Occipital lobe (tissue), 2 donors: ENCODE data around the gene SUPT7L. TPM values are rescaled to one million over a fixed set of nuclear protein-coding genes. Genes with fewer than 3 reads are reported as not detected.
"Not testable (repeated sequence)": the region's sequence is repeated elsewhere in the genome, so short reads cannot be mapped to it uniquely, and the experiment has no call there.

ENCODE experiments used
- DNase-seq: peaks from one replicate; lab custom pipeline; 2025; lab: John Stamatoyannopoulos, UW
- total RNA-seq: library from RNA; depleted of rRNA; stranded (reverse); fragments of >200 nt; gene quantifications from one replicate; pipeline ENCODE4 v1.2.3, GENCODE V29; 2014

SUPT7L gene
- total RNA-seq, 1 donor from 2014 or later, result 26.0 TPM

DNA sequence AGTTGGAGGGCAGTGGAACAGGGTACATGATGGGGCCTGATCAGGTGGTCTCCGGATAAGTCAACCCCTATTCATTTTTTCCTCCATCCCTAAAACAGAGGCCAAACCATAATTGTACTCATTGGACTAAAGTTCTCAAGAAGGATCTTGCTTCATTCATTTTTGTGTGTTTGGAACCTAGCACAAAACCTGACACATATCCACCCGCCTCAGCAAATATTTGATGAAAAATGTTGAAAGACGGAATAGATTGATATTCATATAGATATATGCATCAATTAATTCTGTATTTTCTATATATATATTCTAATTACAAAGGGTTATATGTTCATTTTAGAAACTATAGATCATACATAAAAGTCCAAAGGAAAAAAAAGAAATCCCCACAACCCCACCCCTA is 22.2 kb upstream of the SUPT7L start:
- no peak for DNase-seq

DNA sequence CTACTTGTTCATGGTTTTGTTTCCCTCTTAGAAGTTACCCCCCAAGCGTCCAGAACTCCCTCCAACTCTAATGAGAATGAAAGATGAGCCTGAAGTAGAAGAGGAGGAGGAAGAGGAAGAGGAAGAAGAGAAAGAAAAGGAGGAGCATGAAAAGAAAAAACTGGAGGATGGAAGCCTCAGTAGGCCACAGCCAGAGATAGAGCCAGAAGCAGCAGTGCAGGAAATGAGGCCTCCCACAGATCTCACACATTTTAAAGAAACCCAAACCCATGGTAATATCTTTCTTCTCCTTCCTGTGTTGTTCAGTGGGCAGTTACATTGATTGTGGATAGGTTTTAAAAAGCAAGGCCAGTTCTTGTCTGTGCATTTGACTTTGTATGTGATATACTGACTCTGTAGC is 21.6 kb upstream of the SUPT7L start:
- not testable (repeated sequence) for DNase-seq

DNA sequence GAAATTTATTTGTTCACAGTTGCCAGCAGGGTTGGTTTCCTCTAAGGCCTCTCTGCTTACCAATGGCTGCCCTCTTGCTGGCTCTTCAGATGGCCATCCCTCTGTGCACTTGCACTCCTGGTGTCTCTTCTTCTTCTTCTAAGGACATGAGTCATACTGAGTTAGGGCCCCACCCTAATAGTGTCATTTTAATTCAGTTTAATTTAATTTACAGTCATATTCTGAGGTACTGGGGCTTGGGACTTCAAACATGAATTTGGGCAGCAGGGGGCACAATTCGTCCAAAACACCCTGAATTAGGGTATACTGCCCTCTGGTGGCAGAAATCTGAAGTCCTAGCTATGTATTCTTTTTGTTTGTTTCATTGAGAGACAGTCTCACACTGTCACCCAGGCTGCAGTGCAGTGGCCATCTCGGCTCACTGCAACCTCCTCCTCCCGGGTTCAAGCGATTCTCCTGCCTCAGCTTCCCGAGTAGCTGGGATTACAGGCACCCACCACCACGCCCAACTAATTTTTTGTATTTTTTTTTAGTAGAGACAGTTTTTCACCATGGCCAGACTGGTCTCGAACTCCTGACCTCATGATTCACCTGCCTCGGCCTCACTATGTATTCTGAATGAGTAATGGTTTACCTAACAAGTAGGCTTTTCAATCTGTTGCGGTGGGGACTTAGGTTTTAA is 20.1 kb upstream of the SUPT7L start:
- peak; percentile 18 for DNase-seq

DNA sequence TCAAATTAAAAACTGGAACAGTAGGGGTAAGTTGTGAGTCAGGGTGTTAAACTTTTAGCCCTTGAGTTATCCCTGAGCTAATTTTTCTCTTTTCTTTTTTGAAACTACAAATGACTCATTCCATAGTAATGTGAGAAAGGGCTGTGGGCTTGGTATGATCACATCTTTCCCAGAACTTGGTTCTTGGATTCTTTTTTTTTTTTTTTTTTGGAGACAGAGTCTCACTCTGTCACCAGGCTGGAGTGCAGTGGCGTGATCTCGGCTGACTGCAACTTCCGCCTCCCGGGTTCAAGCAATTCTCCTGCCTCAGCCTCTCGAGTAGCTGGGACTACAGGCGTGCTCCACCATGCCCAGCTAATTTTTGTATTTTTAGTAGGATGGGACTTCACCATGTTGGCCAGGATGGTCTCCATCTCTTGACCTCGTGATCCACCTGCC is 18.9 kb upstream of the SUPT7L start:
- DNase-seq, result not testable (repeated sequence)

DNA sequence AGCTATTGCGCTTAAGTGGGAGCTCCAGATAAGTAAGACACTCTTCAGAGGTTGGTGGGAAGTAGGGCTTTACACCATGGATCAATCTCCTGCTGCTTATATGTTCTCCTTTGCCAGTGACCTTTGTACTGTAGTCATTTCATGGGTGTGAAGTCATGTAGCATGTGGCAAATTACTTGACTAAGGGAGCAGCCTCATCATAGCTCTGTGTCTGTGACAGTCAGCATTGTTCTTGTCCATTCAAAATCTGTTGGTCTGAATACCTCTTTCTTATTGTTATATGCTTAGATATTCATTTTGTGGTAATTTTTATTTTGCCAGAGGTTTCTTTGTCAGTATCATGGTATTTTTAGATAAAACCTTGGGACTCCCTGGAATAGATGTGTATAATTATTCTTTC is 18.4 kb upstream of the SUPT7L start:
- no peak for DNase-seq

DNA sequence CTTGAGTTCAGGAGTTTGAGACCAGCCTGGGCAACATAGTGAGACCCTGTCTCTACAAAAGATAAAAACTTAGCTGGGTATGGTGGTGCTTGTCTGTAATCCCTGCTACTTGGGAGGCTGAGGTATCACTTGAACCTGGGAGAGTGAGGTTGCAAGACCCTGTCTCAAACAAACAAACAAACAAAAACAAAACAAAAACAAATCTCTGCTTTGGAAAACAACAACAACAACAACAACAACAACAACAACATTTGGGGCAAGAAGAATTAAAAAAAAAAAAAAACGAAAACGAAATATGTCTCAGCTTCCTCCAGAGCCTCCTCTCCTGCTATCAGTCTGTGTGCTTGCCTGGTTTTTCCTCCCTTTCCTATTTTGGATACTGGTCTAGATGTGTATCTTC is 17.2 kb upstream of the SUPT7L start:
- DNase-seq, result no peak

DNA sequence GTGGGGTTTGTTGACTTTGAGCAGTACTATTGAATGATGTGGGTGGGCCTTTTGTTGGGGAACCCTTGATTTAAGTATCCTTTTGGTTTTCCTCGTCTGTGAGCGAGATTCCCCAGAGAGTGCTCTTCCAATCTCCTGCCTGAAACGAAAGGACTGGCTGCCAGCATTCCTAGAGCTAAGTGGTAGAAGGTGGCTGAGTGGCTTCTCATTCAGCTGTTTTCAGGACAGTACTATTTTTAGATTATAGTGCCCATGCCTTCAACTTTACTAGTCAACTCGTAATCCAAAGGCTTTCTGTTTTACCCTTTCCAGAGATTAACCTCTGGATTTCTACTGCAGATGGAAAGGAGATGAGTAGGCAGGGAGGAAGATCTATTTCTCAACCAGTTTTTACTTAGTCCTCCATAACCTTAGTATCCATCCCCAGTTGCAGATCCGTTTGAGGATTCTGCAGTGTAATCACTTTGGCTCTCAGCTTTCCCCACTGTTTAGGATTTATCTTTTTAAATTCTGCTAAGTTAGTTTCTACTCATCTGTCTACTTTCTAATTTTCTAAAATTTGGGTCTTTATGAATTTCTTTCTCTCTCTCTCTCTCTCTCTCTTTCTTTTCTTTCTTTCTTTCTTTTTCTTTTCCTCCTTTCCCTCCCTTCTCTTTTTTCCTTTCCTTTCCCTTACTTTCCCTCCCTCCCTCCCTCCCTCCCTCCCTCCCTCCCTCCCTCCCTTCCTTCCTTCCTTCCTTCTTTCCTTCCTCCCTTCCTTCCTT is 9.5 kb upstream of the SUPT7L start:
- no peak for DNase-seq

DNA sequence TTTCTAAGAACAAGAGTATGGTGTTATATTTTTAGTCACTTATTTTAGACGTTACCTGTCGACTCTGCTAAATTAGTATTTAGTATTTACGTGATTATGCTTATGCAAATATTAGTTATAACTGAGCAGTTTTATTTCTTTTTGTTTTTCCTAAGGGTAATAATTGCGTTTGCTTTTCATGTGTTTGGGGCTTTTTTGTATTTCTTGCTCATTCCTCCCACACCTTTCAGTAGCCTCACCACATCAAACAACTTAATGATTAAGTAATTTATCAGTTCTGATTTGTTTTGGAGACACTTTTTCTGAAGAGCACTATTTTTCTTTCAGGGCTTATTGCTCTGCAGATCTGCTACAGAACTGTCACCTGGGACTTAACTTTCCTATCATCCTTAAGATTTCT is 7.8 kb upstream of the SUPT7L start:
- no peak for DNase-seq

DNA sequence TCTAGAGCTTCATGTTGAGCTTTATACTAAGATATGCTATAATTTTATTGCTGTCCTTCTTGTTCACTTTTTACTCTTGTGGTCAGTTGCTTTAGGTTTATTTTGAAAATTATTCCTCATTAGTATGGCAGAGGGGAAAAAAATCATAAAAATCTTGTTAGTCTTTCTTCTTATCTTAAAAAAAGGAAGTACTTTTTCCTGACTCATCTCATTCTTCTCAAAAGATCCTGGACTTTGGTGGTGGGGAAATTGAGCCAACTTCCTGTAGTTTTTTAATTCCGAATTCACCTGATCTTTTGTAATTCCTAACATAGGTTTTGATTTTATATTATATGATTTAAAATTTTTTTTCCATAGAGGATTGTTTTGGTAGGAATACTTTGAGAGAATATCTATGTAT is 4.0 kb upstream of the SUPT7L start:
- DNase-seq, result no peak

DNA sequence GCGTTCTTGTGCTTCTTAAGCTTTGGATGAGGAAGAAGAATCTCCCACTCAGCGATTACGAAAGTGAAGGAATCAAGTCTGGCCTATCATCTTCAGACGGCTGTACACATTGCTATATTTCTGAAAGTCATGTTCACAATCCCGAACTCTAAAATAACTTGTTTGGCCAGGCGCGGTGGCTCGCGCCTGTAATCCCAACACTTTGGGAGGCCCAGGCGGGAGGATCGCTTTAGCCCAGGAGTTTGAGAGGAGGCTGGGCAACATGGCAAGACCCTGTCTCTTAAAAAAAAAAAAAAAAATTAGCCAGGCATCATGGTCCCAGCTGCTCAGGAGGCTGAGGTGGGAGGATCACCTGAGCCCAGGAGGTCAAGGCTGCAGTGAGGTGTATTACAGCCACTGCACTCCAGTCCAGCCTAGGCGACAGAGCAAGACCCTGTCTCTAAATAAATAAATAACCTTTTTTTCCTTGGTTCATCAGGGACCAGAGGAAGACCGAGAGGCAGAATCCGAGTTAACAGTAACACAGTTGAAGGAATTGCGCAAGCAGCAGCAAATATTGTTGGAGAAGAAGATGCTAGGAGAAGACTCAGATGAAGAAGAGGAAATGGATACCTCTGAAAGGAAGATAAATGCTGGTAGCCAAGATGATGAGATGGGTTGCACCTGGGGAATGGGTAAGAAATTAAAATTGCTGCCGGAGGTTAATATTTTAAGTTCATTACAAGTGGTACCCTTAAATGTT is 1.4 kb upstream of the SUPT7L start:
- DNase-seq, result no peak

DNA sequence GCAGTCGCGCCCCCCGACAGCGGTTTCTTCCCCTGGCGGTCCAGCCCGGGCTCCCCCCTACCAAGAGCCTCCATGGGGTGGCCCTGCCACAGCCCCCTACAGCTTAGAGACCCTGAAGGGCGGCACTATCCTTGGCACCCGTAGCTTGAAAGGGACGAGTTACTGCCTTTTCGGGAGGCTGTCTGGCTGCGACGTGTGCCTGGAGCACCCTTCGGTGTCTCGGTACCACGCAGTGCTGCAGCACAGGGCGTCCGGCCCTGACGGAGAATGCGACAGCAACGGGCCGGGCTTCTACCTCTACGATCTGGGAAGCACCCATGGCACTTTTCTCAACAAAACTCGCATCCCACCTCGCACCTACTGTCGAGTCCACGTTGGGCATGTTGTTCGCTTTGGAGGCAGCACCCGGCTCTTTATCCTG is 750 bp upstream of the SUPT7L start:
- no peak for DNase-seq

DNA sequence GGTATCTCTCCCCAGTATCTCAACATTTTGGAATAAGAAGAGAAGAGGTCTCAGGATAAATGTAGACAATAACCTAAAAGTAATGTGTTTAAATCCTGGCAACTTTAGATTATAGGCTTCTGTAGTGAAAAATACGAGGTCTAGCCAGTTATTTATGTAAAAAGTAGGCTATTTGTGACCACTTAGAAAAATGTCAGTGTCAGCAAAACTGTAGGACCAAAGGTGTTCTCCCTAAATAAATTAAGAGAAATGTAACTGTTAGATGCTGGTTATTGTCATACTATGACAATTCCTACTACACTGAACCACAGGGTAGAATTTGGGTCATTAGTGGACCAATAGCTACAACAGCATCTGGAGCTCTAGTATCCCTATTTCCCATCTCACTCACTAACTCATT is 2.0 kb downstream of the SUPT7L start:
- no peak for DNase-seq

DNA sequence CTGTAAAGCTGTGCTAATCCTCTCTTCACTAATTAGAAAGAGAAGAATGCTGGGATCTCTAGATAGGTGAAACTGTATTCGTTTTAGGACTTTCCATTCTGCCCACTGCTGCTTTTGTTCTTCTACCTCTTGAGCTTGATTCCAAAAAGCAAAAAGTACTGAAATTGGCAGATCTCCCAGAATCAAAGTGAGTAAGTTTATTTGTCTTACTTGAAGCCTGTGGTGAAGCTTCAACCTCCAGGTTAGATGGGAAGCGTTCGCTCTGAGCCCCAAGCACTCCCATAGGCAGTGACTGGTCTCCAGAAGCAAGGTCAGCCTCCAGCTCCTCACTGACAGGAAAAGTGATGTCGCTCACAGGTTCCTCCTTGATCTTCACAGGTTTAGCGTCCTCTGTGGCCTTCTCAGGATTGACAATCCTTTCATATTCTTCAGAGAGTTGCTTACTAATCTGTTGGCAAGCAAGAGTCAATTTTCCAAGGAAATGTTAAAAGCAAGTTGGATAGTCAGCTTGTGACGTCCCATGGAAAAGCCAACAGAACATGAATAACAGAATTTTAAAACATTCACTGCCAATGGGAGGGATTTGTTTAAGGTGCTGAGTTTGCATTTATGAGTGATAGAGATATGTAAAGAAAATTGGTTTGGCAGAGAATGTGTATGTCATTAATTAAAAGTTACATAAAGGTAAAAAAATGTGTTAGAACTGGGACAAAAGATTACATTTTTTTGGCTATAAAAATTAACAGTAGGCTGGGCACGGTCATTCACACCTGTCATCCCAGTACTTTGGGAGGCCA is 8.1 kb downstream of the SUPT7L start:
- no peak for DNase-seq

DNA sequence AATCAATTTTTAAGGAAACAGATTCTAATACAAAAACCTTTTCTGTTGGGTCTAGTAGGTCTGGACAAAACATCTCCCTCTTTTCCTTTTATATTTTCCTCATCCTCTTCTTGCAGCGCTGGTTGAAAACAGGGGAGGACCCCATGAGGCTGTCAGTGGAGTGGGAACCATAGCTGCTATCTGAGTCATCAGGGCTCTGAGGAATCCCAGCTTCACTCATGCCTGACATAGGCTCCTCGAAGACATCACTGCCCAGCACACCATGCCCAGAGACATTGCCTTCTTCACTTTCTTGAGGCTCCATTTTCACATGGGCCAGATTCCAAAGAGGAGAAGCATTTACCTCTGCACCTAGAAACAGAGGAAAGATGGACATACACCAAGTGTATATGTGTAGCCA is 10.0 kb downstream of the SUPT7L start:
- DNase-seq, result no peak

DNA sequence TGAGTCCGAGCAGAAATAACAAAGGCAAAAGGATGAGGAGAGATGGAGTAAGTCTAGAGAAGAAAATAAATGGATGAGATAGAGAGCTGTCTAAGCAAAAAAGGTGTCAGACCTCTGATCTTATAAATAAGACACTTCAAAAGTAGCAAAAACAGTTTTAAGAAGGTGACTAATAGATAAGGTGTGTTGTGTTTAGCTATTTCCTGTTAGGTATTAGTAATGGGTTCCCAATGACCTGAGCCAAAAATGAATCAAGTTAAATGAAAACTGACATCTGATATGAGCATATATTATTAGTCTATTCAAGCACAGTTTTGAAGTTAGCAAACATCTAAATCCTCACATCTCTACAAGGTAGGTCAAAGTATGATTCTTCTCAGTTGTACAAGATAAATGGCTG is 10.6 kb downstream of the SUPT7L start:
- DNase-seq, result no peak

DNA sequence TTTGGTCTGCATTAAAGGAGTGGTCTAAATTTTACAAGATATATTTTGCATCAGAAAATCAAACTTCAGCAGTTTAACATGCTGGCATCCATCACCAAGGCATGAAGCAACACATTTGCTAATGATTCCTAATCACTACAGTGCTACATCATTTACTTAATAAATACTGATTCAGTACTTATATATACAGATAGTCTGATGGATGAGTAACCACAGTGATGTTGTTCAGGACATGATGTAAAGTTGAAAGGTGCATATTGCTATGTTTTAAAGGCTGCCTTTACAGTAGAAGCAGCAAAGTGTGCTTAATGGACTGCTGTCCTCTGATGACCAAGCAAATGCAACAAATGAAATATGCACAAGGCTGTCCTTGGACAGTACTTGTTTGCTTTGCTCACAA is 11.1 kb downstream of the SUPT7L start:
- DNase-seq, result no peak

DNA sequence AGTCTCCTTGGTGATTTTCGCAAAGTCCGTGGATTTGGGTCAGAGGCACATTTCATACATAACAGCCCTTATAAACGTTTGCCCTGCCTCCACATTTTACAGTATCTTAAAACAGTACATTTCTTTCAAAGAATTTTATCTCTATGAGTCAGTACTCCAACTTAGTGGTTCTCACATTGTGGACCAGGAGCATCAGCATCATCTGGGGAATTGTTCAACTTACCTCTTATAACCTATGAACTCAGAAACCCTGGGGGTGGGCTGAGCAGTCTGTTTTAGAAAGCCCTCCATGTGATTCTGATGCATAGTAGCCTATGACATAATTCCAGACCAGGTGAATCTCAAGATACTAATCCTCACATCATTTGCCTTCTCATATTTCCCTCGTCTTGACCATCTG is 12.4 kb downstream of the SUPT7L start:
- DNase-seq, result no peak

DNA sequence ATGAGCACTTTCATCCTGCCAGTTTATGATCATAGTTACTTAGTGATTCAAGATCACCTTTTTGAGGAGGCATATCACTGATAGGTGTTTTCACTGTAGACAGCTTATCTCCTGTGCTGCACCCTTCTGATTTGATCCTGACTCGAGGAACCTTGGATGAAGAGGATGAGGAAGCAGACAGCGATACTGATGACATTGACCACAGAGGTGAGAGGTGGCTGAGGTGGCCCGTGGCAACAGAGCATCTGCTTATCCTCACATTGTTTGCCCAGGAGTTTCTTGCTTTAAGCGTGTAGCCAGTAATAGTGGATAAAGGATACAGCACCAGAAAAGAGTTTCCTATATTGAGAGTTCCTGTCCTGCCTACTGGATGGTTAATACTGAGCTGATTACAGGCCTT is 15.7 kb downstream of the SUPT7L start:
- DNase-seq, result no peak

DNA sequence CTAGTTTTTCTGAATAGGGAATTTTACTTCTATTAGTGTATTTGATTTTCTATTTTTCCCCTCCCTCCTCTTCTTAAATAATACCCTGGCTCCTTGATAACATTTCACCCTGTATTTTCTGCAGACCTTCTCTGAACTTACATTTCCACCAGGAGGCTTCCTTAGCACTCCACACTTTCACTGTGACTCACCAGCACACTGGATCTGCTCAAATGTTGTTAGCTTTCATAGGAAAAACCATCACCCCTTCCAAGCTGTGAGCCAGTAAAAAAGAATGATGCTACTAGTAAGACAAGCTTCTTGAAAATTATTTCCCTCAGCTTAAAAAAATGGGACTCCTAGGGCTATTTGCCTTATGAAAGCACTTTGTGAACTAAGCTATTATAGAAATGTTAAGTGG is 16.1 kb downstream of the SUPT7L start:
- DNase-seq, result no peak

DNA sequence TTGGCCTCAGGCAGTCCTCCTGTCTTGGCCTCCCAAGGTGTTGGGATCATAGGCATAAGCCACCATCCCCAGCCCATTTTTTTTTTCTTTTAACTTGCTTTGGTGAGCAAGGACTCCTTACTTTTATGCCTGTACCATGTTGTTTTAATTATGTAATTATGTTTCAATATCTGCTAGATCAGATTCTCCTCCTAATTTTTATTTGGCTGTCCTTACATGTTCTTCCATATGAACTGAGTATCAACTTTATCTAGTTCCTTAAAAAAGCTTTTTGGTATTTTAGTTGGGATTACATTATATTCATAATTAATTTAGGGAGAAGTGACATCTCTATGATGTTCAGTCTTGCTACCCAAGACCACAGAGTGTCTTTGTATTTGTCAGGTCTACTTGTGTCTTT is 18.2 kb downstream of the SUPT7L start:
- DNase-seq, result no peak

DNA sequence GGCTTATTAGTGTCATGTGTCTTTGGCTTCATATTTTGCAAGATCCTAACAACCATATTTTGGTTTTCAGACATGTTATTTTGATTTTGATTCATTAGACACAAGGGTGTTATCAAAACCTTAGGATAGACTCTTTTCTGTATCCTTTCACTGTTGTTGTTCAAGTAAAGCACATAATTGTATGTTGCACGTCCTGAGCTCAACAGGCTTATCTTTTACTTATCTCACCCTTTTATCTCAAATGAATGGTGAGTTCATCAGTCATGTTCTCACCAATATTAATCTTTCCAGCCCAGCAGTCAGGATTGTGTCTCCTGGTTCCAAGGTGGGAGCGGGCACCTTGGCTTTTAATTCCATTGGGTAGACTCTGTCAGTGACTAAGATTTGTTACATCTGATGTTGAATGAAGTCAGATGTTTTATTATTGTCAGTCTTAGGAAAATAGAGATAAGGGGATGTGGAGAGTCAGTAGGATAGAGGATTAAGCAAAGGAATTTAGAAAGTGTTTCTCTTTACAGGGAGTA is 22.6 kb downstream of the SUPT7L start:
- DNase-seq, result no peak
